IPS DF 19.7 (cell line): Measurements from ENCODE around the gene NECTIN4.
"Not testable (repeated sequence)": the region's sequence is repeated elsewhere in the genome, so short reads cannot be mapped to it uniquely, and the experiment has no call there.

Source experiments
- DNase-seq: peaks from one replicate; pipeline ENCODE4 v3.0.0-alpha.2; 2013; ENCODE audit warnings: low read depth, low spot score

NECTIN4 gene

DNA sequence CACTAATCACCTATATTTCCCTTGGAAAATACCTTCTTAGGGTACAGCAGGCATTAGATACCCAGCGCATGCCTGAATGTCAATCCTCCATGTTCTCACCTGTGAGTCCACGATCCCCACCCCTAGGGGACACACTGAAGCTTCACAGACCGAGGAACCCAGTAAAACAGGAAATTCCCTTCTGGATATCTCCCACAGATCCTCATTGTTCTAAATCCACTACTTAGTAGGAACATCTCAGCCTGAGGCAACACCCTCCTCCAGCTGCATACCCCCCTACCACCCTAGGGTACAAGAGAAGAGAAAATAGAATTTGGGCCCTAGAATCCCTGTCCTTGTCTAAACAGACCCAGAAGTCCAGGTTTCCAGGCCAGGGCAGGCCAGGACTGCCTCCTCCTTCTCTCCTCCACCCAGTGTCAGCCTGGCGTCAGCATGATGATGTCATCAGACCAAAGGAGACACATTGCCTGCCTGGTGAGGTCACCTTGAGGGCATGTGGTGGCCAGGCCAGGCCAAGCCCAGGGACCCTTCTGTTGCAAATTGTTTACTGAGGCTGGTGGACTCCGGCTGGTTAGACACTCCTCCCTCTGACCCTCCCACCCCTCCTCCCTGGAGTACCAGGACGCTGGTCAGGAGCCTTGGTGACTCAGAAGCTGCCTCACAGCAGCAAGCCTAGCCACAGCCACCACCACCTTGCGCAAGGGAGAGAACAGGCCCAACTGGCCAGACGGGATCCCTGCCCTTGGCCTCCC lies 6.2 kb downstream of the NECTIN4 start:
- no peak for DNase-seq

DNA sequence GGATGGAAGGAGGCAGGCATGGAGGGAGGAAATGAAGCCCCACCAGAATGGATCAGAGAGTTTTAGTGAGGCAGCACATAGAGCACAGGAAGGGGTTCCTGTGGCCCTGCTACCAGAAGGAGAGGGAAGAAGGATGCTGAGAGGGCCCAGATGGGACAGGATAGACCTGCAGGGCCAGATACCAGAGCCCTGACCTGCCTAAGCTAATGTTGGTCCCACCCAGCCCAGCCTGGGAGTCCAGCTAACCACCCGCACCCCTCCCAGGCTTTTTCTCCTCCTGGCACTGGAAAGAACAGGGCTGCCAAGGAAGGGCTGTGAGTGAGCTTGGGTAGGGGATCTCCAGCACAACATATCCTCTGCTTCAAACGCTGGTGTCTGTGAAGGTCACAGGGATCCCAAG lies 6.9 kb downstream of the NECTIN4 start:
- DNase-seq = no peak

DNA sequence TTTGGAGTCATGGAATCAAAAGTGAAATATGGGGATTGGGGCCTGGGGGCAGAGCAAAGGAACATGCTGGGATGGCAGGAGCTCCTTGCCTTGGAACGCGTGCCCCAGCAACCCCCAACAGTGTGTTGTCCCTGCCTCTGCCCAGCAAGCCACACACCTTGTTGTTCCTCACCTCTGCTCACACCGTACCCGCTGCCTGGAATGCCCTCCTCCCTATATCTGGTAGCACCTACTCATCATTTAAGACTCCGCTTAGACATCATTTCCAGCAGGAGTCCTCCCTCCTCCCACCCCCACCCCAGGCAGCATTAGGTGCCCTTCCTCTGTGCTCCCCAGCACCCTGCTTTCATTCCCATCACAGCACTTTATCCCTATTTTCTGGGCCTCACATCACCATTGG lies 7.8 kb downstream of the NECTIN4 start:
- no peak for DNase-seq

GRCh38 chr1:161080441-161081405 lies 8.6 kb downstream of the NECTIN4 start:
- no peak for DNase-seq

- DNase-seq = no peak
Measured at GRCh38 chr1:161079436-161080110, 9.8 kb downstream of the NECTIN4 start.

- no peak for DNase-seq
Measured at GRCh38 chr1:161077426-161077825, 11.9 kb downstream of the NECTIN4 start.

DNA sequence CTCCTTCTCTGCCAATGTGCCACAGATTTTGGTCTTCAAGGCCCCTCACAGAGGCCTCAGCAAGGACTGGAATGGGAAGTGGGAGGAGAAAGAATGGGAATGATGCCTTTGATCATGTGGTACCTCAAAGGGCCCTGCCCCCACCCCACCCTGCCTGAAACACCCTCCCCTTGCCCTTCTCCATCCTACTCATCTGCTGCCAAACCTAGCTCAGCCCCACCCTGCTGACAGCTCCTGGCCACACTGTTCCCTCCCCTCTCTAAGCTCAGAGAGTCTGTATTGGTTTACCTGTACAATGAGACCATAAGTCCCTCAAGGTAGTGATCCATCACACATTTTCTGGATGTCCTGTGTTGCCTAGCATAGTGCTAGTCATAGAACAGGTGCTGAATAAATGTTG lies 12.9 kb downstream of the NECTIN4 start:
- no peak for DNase-seq

- no peak for DNase-seq
Measured at GRCh38 chr1:161074676-161075368, 14.5 kb downstream of the NECTIN4 start.

DNA sequence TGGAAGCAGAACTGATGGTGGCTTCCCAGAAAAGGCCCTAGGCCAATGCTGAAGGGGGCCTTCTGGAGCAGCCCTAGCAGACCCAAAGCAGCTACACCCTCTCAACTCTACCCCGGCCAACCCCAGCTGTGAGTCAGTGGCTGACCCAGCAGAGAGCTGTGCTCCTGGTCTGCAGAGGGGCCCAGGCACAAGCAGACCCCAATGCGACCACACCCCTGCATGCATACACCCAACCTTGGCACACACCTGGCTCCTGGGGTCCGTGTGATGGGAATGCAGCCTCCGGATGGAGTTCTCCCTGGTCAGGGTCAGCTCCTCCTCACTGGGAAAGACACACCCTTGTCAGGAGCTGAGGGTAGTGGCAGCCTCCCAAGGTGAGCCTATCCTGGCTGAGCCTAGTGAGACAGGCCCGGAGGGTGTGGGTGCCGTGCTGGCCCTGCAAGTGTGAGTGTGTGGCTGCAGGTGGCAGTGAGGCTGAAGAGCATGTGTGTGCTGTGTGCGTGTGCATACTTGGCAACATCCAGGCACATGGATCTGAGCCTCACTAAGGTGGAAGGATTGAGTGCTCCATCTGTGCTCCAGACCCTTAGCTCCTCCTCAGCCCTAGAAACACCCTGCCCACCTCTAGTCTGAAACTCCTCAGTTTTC lies 15.8 kb downstream of the NECTIN4 start:
- DNase-seq = no peak

DNA sequence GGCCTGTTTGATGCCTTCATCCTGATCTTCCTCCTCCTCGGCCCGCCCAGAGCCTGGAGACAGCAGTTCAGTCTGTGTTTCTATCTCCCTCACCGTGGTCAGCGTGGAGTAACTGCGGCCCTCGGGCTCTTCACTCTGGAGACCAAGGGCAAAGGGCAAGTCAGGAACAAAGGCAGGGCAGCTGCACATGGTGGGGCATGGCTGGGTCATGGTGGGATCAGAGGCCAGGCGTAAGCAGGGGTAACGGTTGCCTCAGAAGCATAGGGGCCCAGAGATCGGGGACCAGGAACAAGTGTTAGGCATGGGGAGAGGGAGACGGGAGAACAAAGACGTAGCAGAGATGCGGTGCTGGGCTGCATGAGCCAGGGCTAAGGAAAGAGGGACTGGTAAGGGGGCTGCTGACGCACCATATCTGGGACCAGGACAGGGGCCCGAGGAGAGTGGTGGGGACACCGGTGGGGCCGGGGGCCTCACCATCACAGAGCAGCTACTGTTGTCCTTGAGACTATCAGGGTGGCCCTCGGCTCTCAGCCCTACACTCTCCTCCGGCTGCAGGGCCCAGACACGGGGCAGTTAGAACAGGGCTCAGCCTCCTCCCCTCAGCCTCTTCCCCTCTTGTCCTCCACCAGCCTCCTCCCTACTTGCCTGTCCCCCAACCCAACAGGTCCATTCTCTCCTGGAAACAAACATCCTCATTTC lies 16.5 kb downstream of the NECTIN4 start:
- DNase-seq = no peak

GRCh38 chr1:161071886-161072371 lies 17.4 kb downstream of the NECTIN4 start:
- DNase-seq = no peak

GRCh38 chr1:161070761-161071160 lies 18.6 kb downstream of the NECTIN4 start:
- DNase-seq = no peak

GRCh38 chr1:161069731-161070270 lies 19.6 kb downstream of the NECTIN4 start, which contains the start of gene ARHGAP30:
ARHGAP30 (minus strand) TSS chr1:161069891; CDS start chr1:161069624, 267 bp downstream.
- no peak for DNase-seq

GRCh38 chr1:161069241-161069640 lies 20.1 kb downstream of the NECTIN4 start:
- DNase-seq = no peak

DNA sequence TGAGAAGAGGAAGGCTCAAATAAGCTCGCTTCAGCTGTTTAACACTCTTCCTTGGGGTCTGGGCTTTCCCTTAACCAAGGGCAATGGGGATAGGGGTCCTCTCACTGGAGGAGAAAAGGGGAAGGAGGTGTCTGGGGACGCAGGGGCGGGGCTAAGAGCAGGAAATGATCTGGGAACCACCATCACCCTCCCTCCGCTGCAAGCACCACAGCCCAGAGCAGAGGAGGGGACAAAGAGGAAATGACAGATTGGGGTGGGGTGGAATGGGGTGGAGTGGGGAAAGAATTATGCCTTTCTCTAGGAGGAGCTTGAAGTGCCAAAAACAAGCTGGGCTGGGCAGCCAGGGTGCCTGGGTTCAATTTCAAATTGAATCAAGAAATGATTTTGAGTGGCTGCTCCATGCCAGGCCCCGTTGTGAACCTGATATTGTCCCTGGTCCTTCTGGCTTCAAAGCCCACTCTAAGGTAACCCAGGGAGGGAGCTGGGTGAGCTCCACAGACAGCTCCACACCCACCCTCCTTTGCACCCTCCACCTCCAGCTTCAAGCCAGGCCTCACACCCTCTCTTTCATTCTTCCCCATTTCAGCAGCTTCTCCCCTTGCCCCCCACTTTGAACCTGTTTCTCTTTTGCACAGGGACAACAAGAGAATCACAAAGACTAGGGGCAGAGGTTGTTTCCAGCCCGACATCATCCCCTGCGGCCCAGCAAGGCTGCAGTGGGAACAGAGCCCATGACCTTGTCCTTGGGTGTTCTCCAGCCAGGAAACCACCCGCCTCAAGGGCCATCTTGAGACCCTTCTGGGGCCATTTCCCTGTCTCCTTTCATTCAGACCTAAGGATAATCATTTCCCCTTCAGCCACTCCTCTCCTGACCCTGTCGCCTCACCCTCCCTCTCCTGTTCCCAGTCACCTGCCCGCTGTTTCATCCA lies 20.8 kb downstream of the NECTIN4 start:
- no peak for DNase-seq

DNA sequence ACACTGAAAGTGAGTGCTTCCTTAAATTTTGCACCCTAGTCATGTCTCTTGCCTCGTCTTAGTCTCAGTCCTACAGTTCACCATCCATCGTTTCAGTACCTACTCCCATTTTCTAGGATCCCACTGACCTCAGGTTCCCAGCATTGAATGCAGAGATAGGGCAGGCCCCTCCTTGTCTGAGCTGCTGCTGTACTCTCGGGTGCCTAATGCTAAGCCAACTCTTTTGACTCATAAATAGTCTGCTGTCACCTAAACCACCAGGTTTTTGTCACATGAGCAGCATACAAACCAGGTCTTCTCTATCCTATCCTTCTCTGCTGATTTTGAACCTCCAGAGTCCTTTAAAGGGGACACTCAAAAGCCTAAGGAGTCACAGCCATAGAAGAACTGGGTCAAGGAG lies 22.7 kb downstream of the NECTIN4 start:
- DNase-seq = no peak

GRCh38 chr1:161065681-161066080 lies 23.7 kb downstream of the NECTIN4 start:
- not testable (repeated sequence) for DNase-seq

DNA sequence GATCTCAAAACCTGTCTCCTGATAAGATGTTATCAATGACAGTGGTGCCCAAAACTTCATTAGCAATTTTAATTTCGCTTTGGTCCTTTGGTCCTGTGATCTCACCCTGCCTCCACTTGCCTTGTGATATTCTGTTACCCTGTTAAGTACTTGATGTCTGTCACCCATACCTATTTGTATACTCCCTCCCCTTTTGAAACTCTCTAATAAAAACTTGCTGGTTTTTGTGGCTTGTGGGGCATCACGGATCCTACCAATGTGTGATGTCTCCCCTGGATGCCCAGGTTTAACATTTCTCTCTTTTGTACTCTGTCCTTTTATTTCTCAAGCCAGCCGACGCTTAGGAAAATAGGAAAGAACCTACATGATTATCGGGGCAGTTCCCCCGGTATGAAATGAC lies 25.4 kb downstream of the NECTIN4 start:
- not testable (repeated sequence) for DNase-seq

DNA sequence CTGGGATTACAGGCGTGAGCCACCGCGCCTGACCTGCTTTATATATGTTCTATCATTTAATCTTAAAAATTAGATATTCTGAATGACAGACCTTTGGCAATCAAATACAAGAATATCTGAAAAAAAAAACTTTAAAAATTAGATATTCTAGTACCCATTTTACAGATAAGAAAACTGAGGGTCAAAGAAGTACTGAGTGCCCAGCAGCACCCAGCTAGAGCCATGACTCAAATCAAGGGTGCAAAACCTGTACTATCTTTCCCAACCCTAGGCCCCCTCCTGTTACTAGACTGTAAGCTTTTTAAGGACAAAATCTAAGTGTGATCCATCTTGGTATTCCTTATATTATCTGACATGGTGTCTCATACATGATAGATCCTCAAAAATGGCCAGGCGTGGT lies 27.9 kb downstream of the NECTIN4 start:
- no peak for DNase-seq
